ENCODE results near the gene ZMYND12.

DNA sequence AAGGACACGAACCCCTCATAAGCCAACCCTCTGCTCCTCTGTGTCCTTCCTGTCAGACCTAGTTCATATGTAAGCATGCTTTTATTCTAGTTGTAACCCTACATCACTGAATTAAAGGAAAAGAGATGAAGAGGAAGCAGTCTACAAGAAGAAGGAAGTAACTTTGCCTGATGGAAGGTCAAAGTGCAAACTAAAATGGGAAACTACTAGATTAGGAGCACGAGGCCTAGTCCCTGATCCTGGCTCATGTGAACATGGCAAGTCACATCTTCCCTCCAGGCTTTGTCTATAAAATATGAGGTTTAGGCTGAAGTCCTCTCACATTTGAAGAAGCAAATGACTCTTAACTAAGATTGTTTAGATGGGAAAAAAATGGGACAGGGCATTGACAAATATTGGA lies 13.2 kb downstream of the ZMYND12 start:
- TF ChIP-seq POLR2A (IDR thresholded peaks at IDR 0.05; ENCODE audit: low read length) (no peak), GATA1 (IDR thresholded peaks at IDR 0.05; ENCODE audit: low read depth, low read length) (no peak)
